Measurements from ENCODE around the gene ARL2BP. TPM values are rescaled to one million over a fixed set of nuclear protein-coding genes. Genes with fewer than 3 reads are reported as not detected.

The ARL2BP gene
- total and polyA plus RNA-seq, 2 of the 4 experiments (the other 2 are of a cell fraction): 46.9 to 73.7 TPM

DNA sequence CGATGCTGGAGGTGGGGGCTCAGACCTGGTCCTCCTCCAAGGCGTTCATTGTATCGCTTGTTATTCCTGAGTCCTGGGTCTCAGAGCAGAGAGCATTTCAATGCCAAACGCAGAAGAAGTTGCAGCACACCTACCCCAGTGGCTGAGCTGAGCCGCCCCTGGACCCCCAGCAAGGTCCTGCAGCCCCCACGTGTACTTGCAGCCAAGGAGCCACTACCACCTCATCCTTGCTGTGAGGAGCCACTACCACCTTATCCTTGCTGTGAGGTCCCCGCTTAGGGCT, 25.9 kb downstream of the ARL2BP start:
- no TSS peak for BruUV-seq (replicated peaks)
- in situ Hi-C loops (cut with MboI; ENCODE audit: low sequenced_read_pairs): no loop called here
- ChIA-PET POLR2A (ENCODE audit: unreplicated experiment) (no interaction called here), CTCF (no interaction called here)
- H3K4me3 ChIP-seq (ENCODE audit: insufficient read depth, low read depth, low read length): no peak overlapping the region
- peaks cover 7% of the 10 kb centered on the region; the same call in 1 of the 2 replicates for H3K27me3 ChIP-seq (ENCODE audit: control insufficient read depth, insufficient read depth, low read length)
- H4K8ac ChIP-seq (ENCODE audit: low read depth in 2 of 2, low read length in 2 of 2): no peak overlapping the region
- H4K91ac ChIP-seq (ENCODE audit: insufficient read depth, low read depth, low read length): no peak overlapping the region
- no peak overlapping the region for H2AK9ac ChIP-seq (replicated peaks; ENCODE audit: low read depth, low read length, poor library complexity)
- 76% methylated on average over 5 of the region's 7 CpGs; no CpG with 5 or more reads in 1 of the 2 experiments for WGBS, 2 experiments (ENCODE audit: extremely low coverage in 2 of 2, insufficient read length in 1 of 2)
- no peak overlapping the region for H2BK20ac ChIP-seq (ENCODE audit: low read depth, low read length)
- no peak overlapping the region for H2BK5ac ChIP-seq (ENCODE audit: low read depth, low read length, poor library complexity, severe bottlenecking)
- no peaks in the 10 kb centered on the region for H3K9me3 ChIP-seq (ENCODE audit: control insufficient read depth, insufficient read depth, low read length)
- no peaks in the 10 kb centered on the region for H3K79me1 ChIP-seq (ENCODE audit: low read depth in 1 of 2, low read length in 2 of 2)
- no peak overlapping the region; the same call in 1 of the 2 replicates for H2AK5ac ChIP-seq (ENCODE audit: low read depth, low read length)
- no peak overlapping the region for H3K4me2 ChIP-seq (ENCODE audit: low read depth, low read length)
- intact Hi-C loops (cut with micrococcal nuclease): no loop called here
- H3K18ac ChIP-seq (ENCODE audit: low read depth, low read length): no peak overlapping the region
- no peak overlapping the region for H3K56ac ChIP-seq (ENCODE audit: extremely low read depth, insufficient read depth, low read length)
- no peak overlapping the region for H3K23ac ChIP-seq (ENCODE audit: low read depth, low read length)
- H2BK120ac ChIP-seq (ENCODE audit: low read depth, low read length): no peak overlapping the region
- no peak overlapping the region for H3K14ac ChIP-seq (replicated peaks; ENCODE audit: low read depth, low read length)
- no peak overlapping the region for H2BK15ac ChIP-seq (ENCODE audit: low read depth, low read length)
- no peaks in the 10 kb centered on the region for H3K36me3 ChIP-seq (ENCODE audit: control insufficient read depth, insufficient read depth, low read length)
- H4K5ac ChIP-seq (ENCODE audit: low read depth, low read length): no peak overlapping the region
- dilution Hi-C loops (cut with HindIII; ENCODE audit: low sequenced_read_pairs, unreplicated experiment): no loop called here
- DNase-seq (no peak), ATAC-seq (ENCODE audit: low read depth) (no peak)
- TF ChIP-seq MXI1 (IDR thresholded peaks at IDR 0.05; ENCODE audit: borderline replicate concordance, low read depth, low read length) (no peak), ELK1 (IDR thresholded peaks at IDR 0.05; ENCODE audit: borderline replicate concordance, low read depth, low read length) (no peak), SMC3 (IDR thresholded peaks at IDR 0.05; ENCODE audit: low read depth, low read length) (no peak), MAFK (IDR thresholded peaks at IDR 0.05; ENCODE audit: low read depth, low read length) (no peak), NFE2L2 (IDR thresholded peaks at IDR 0.05; ENCODE audit: low read depth, low read length) (no peak), BHLHE40 (IDR thresholded peaks at IDR 0.05; ENCODE audit: low read depth, low read length) (no peak), RCOR1 (IDR thresholded peaks at IDR 0.05; ENCODE audit: insufficient replicate concordance, low read length) (no peak), FOS (IDR thresholded peaks at IDR 0.05; ENCODE audit: low read depth, low read length) (no peak), MAZ (IDR thresholded peaks at IDR 0.05; ENCODE audit: borderline replicate concordance, low read depth, low read length) (no peak), RAD21 (IDR thresholded peaks at IDR 0.05; ENCODE audit: low read length) (no peak)
- TF ChIP-seq, protein P1, sequence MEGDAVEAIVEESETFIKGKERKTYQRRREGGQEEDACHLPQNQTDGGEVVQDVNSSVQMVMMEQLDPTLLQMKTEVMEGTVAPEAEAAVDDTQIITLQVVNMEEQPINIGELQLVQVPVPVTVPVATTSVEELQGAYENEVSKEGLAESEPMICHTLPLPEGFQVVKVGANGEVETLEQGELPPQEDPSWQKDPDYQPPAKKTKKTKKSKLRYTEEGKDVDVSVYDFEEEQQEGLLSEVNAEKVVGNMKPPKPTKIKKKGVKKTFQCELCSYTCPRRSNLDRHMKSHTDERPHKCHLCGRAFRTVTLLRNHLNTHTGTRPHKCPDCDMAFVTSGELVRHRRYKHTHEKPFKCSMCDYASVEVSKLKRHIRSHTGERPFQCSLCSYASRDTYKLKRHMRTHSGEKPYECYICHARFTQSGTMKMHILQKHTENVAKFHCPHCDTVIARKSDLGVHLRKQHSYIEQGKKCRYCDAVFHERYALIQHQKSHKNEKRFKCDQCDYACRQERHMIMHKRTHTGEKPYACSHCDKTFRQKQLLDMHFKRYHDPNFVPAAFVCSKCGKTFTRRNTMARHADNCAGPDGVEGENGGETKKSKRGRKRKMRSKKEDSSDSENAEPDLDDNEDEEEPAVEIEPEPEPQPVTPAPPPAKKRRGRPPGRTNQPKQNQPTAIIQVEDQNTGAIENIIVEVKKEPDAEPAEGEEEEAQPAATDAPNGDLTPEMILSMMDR (conservative IDR thresholded peaks at IDR 0.05; ENCODE audit: low read depth, low read length): no peak
- TF ChIP-seq, protein P2, sequence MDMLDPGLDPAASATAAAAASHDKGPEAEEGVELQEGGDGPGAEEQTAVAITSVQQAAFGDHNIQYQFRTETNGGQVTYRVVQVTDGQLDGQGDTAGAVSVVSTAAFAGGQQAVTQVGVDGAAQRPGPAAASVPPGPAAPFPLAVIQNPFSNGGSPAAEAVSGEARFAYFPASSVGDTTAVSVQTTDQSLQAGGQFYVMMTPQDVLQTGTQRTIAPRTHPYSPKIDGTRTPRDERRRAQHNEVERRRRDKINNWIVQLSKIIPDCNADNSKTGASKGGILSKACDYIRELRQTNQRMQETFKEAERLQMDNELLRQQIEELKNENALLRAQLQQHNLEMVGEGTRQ (IDR thresholded peaks at IDR 0.05; ENCODE audit: low read depth, low read length): no peak
- no peak overlapping the region for H2AFZ ChIP-seq (replicated peaks; ENCODE audit: low read length, poor library complexity)
- no peaks in the 10 kb centered on the region for H3K9me1 ChIP-seq (ENCODE audit: insufficient read depth, low read length)
- H3K4me1 ChIP-seq (ENCODE audit: control insufficient read depth, insufficient read depth, low read length): no peaks in the 10 kb centered on the region
- H4K20me1 ChIP-seq (ENCODE audit: insufficient read depth, low read length): no peaks in the 10 kb centered on the region; the same call in 1 of the 2 replicates
- no peak overlapping the region for H3K9ac ChIP-seq (ENCODE audit: low read depth, low read length)
- no peak overlapping the region for H3K27ac ChIP-seq (ENCODE audit: insufficient read depth, low read length)
- no peak overlapping the region for H3K4ac ChIP-seq (ENCODE audit: low read depth, low read length)
